K562 (cell line): Measurements from ENCODE around the gene PPP1CB. TPM values are rescaled to one million over a fixed set of nuclear protein-coding genes. Genes with fewer than 3 reads are reported as not detected.

Experiments used
- ATAC-seq: fragments of 200-7000 bp; cut with Tn5 transposase; 3 replicates; pipeline ENCODE4 v1.9.1; 2020; ENCODE audit warnings: moderate library complexity
- BruUV-seq: library from RNA; stranded (reverse); fragments of 400-500 nt; replicated peaks from 2 replicates; lab custom pipeline; 2021; lab: Mats Ljungman, UMichigan
- CTCF ChIA-PET: fragments of 300-600 bp; formaldehyde crosslinking; extraction: SDS; loops from one replicate; lab custom pipeline; 2021; ENCODE audit warnings: low intra/inter-chr PET ratio; lab: Yijun Ruan, JAX
- POLR2A ChIA-PET: fragments of 300-600, 350-650 bp; sonication (Branson Sonifier 250); formaldehyde crosslinking; extraction: SDS; loops from one replicate; lab custom pipeline; 2021; ENCODE audit warnings: antibody characterized with exemption, inconsistent platforms; lab: Yijun Ruan, JAX
- DNase-seq, 4 experiments: peaks; one replicate each; pipeline versions ENCODE4 v3.0.0 to v3.0.0-alpha.2; 2011 to 2018; ENCODE audit warnings: low spot score in 3 of 4, mixed read lengths in 3 of 4; ENCODE audit errors: extremely low read depth in 1 of 4
- FAIRE-seq: peaks from 2 replicates; lab custom pipeline; 2011; peaks lifted over from hg19 to GRCh38; lab: Jason Lieb, UNC
- H2AFZ ChIP-seq: 2 replicates; pipeline ENCODE4 v1.6.0; 2011; ENCODE audit warnings: low read depth, low read length, control low read depth, inconsistent platforms
- H3K27ac ChIP-seq: fragments of 200-600 bp; 3 replicates; pipeline ENCODE4 v1.8.0; 2011; ENCODE audit warnings: low read depth, mild to moderate bottlenecking, control low read depth, inconsistent platforms, low read length, moderate library complexity, mixed read lengths; ENCODE audit errors: extremely low read depth
- H3K27me3 ChIP-seq, 2 experiments: fragments of 300-600 bp in 1 of 2; 2 replicates in 1 of 2; 3 replicates in 1 of 2; pipeline versions ENCODE4 v1.6.0 to v1.8.0; 2011; ENCODE audit warnings: inconsistent platforms in 2 of 2, low read length in 2 of 2, mild to moderate bottlenecking in 1 of 2, mixed read lengths in 1 of 2, moderate library complexity in 1 of 2; ENCODE audit not compliant: control insufficient read depth in 2 of 2, insufficient read depth in 2 of 2
- H3K36me3 ChIP-seq: fragments of 300-600 bp; 3 replicates; pipeline ENCODE4 v1.8.0; 2011; ENCODE audit warnings: mild to moderate bottlenecking, low read length, inconsistent platforms; ENCODE audit not compliant: control insufficient read depth, insufficient read depth
- H3K4me1 ChIP-seq, 2 experiments: fragments of 200-600 bp in 1 of 2; replicated peaks in 1 of 2; 2 replicates in 1 of 2; 3 replicates in 1 of 2; pipeline versions ENCODE4 v1.5.1 to v1.8.0; 2011; ENCODE audit warnings: inconsistent platforms in 2 of 2, low read length in 2 of 2, mild to moderate bottlenecking in 1 of 2, mixed read lengths in 1 of 2, moderate library complexity in 1 of 2; ENCODE audit not compliant: control insufficient read depth in 2 of 2, insufficient read depth in 2 of 2
- H3K4me2 ChIP-seq: 2 replicates; pipeline ENCODE4 v1.6.1; 2011; ENCODE audit warnings: low read length, control low read depth, inconsistent platforms, mixed read lengths; ENCODE audit not compliant: insufficient read depth
- H3K4me3 ChIP-seq: fragments of 200-600 bp; sonication (generic), shearing (Covaris generic); 2 replicates; pipeline ENCODE4 v1.5.1; 2016; ENCODE audit warnings: control low read depth, inconsistent platforms
- H3K79me2 ChIP-seq: fragments of 200-600 bp; 3 replicates; pipeline ENCODE4 v1.8.0; 2011; ENCODE audit warnings: low read length, inconsistent platforms; ENCODE audit not compliant: control insufficient read depth, insufficient read depth
- H3K9ac ChIP-seq, 2 experiments: 2 replicates each; pipeline versions ENCODE4 v1.6.0 to v1.6.1; 2011; ENCODE audit warnings: low read depth in 2 of 2, low read length in 2 of 2, control low read depth in 1 of 2, inconsistent platforms in 1 of 2, mild to moderate bottlenecking in 1 of 2, mixed read lengths in 1 of 2; ENCODE audit not compliant: insufficient read depth in 1 of 2
- H3K9me1 ChIP-seq: one replicate; pipeline ENCODE4 v1.6.0; 2011; ENCODE audit warnings: inconsistent platforms, mild to moderate bottlenecking, low read length, moderate library complexity; ENCODE audit not compliant: control insufficient read depth, insufficient read depth
- H3K9me3 ChIP-seq: replicated peaks from 2 replicates; pipeline ENCODE4 v1.5.1; 2011; ENCODE audit warnings: low read depth, low read length, inconsistent platforms; ENCODE audit not compliant: control insufficient read depth, insufficient read depth
- H4K20me1 ChIP-seq: replicated peaks from 2 replicates; pipeline ENCODE4 v1.6.1; 2011; ENCODE audit warnings: low read length, inconsistent platforms, mixed read lengths; ENCODE audit not compliant: control insufficient read depth, insufficient read depth
- C11orf30 ChIP-seq: fragments of 450-650 bp; IDR thresholded peaks from 2 replicates; pipeline ENCODE4 v1.6.1; 2016; ENCODE audit warnings: low read depth, mild to moderate bottlenecking
- DPF2 ChIP-seq: fragments of 450-650 bp; IDR thresholded peaks from 2 replicates; pipeline ENCODE4 v1.6.1; 2016
- ESRRB ChIP-seq: fragments of 250-450 bp; sonication (Bioruptor Pico); IDR thresholded peaks from 2 replicates; pipeline ENCODE4 v1.5.0; 2020; ENCODE audit warnings: mild to moderate bottlenecking, moderate library complexity, borderline replicate concordance
- MAFF ChIP-seq: IDR thresholded peaks from 2 replicates; pipeline ENCODE4 v1.6.1; 2012; ENCODE audit warnings: low read length, improper control_type of control experiment
- MAFG ChIP-seq: fragments of 450-650 bp; conservative IDR thresholded peaks from 2 replicates; pipeline ENCODE4 v1.6.1; 2016; ENCODE audit warnings: missing genetic modification characterization, missing compliant biosample characterization
- MAFK ChIP-seq: IDR thresholded peaks from 2 replicates; pipeline ENCODE4 v1.6.1; 2011; ENCODE audit warnings: low read length, improper control_type of control experiment
- NCOA1 ChIP-seq: fragments of 450-650 bp; IDR thresholded peaks from 2 replicates; pipeline ENCODE4 v1.6.1; 2016; ENCODE audit warnings: low read depth
- NFE2 ChIP-seq: IDR thresholded peaks from 2 replicates; pipeline ENCODE4 v1.6.1; 2014; ENCODE audit warnings: antibody characterized with exemption, low read depth
- NFE2L1 ChIP-seq: fragments of 450-650 bp; IDR thresholded peaks from 2 replicates; pipeline ENCODE4 v1.6.1; 2016; ENCODE audit warnings: missing genetic modification characterization, low read depth, mild to moderate bottlenecking, missing compliant biosample characterization, moderate library complexity, borderline replicate concordance
- PHF20 ChIP-seq: fragments of 450-650 bp; IDR thresholded peaks from 2 replicates; pipeline ENCODE4 v1.6.1; 2018; ENCODE audit not compliant: partially characterized antibody
- TAF9B ChIP-seq: fragments of 450-650 bp; IDR thresholded peaks from 2 replicates; pipeline ENCODE4 v1.6.1; 2018; ENCODE audit warnings: mild to moderate bottlenecking; ENCODE audit not compliant: partially characterized antibody
- ZNF316 ChIP-seq: fragments of 450-650 bp; IDR thresholded peaks from 2 replicates; pipeline ENCODE4 v1.6.1; 2016
- WGBS: fragments of 100-300 bp; shearing (Covaris generic); methylation state at CpG from one replicate; pipeline ENCODE4 v1.1.6; 2016; ENCODE audit warnings: low coverage, mixed read lengths; ENCODE audit not compliant: insufficient coverage; ENCODE audit errors: missing lambda C conversion rate; 5-methylcytosine and 5-hydroxymethylcytosine counted together
- in situ Hi-C: fragments of 300-500 bp; cut with MboI; formaldehyde crosslinking; loops from 4 replicates; pipeline ENCODE4 v1.15.0; 2018; ENCODE audit warnings: inconsistent platforms, mixed read lengths
- intact Hi-C: fragments of 100-400 bp; cut with micrococcal nuclease; formaldehyde crosslinking; loops from 2 replicates; pipeline ENCODE4 v1.14.2; 2022
- polyA plus RNA-seq, 8 experiments: library from polyadenylated mRNA; depleted of rRNA in 4 of 8; stranded (reverse) in 5 of 8; unstranded in 3 of 8; fragments of >200 nt; fragmentation: Nextera tagmentation in 2 of 8; fragmentation: Illumina TruSeq in 1 of 8; extraction: Ambion mirVana in 2 of 8; extraction: Trizol in 1 of 8; gene quantifications; 2 replicates each; pipeline versions ENCODE4 v1.2.1 to v1.2.3, GENCODE V29; 2011 to 2014; ENCODE audit warnings: inconsistent platforms in 1 of 8, missing spikeins in 1 of 8
- total RNA-seq, 7 experiments: library from RNA; depleted of rRNA in 6 of 7; stranded (reverse); fragments of >200 nt in 6 of 7; fragmentation: Illumina TruSeq in 2 of 7; extraction: Trizol in 2 of 7; gene quantifications; 2 replicates each; pipeline versions ENCODE4 v1.2.1 to v1.2.3, GENCODE V29; 2011 to 2021; ENCODE audit warnings: low replicate concordance in 1 of 7
- TF ChIP-seq, protein P1 (sequence below): fragments of 450-650 bp; IDR thresholded peaks from 2 replicates; pipeline ENCODE4 v1.6.1; 2017; ENCODE audit warnings: antibody characterized with exemption, mild to moderate bottlenecking
- TF ChIP-seq, protein P2 (sequence below): fragments of 450-650 bp; conservative IDR thresholded peaks from 2 replicates; pipeline ENCODE4 v1.6.1; 2016; ENCODE audit warnings: missing genetic modification characterization, low read depth, mild to moderate bottlenecking, control low read depth, missing compliant biosample characterization
- TF ChIP-seq, protein P3 (sequence below): fragments of 450-650 bp; conservative IDR thresholded peaks from 2 replicates; pipeline ENCODE4 v1.6.1; 2016; ENCODE audit warnings: missing genetic modification characterization, low read depth, mild to moderate bottlenecking, missing compliant biosample characterization, moderate library complexity

Gene PPP1CB
- total and polyA plus RNA-seq, 9 of the 15 experiments (the other 6 are each of a cell fraction or from before 2014, with no cell fraction given), result 25.6 to 118 (median 58.9) TPM

DNA sequence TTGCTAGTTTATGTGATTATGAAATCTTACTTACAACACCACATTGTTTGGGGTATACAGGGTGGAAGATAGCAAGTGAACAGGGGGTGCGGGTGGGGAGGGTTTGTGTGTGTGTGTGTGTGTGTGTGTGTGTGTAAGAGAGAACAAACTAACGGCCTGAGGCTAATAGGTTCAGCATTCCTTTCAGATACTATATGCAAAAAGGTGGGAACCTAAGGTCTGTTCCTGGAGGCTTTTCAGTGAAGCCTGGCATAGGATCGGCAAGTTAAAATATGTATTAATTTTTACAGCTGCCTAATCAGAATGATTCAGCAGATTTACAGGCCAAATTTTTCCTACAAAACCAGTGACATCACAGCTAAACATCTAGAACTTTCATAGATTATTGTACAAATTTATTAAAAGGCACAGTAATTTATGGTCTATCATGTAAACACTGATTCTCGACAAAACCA is 51.4 kb downstream of the PPP1CB start:
- Histone ChIP-seq H3K4me2 (no peak overlapping the region), H3K36me3 (peaks cover 42% of the 10 kb centered on the region), H3K9me3 (no peaks in the 10 kb centered on the region), H3K27ac (no peak overlapping the region), H3K9me1 (no peaks in the 10 kb centered on the region), H3K4me1 (no peaks in the 10 kb centered on the region), H3K4me3 (no peak overlapping the region), H3K79me2 (no peaks in the 10 kb centered on the region), H2AFZ (no peak overlapping the region), H3K27me3 (no peaks in the 10 kb centered on the region), H3K9ac (no peak overlapping the region), H4K20me1 (no peaks in the 10 kb centered on the region)
- no TSS peak for BruUV-seq
- ATAC-seq, result no peak
- 0 out of 2 replicates have a peak, but pooled peaks have one; percentile 32 for TF ChIP-seq DPF2
- TF ChIP-seq NCOA1, result no peak
- TF ChIP-seq MAFK, result peak; percentile 42; the same call in 1 of the 2 replicates
- no peak for TF ChIP-seq PHF20
- peak; percentile 60 for TF ChIP-seq NFE2
- TF ChIP-seq, protein P1, sequence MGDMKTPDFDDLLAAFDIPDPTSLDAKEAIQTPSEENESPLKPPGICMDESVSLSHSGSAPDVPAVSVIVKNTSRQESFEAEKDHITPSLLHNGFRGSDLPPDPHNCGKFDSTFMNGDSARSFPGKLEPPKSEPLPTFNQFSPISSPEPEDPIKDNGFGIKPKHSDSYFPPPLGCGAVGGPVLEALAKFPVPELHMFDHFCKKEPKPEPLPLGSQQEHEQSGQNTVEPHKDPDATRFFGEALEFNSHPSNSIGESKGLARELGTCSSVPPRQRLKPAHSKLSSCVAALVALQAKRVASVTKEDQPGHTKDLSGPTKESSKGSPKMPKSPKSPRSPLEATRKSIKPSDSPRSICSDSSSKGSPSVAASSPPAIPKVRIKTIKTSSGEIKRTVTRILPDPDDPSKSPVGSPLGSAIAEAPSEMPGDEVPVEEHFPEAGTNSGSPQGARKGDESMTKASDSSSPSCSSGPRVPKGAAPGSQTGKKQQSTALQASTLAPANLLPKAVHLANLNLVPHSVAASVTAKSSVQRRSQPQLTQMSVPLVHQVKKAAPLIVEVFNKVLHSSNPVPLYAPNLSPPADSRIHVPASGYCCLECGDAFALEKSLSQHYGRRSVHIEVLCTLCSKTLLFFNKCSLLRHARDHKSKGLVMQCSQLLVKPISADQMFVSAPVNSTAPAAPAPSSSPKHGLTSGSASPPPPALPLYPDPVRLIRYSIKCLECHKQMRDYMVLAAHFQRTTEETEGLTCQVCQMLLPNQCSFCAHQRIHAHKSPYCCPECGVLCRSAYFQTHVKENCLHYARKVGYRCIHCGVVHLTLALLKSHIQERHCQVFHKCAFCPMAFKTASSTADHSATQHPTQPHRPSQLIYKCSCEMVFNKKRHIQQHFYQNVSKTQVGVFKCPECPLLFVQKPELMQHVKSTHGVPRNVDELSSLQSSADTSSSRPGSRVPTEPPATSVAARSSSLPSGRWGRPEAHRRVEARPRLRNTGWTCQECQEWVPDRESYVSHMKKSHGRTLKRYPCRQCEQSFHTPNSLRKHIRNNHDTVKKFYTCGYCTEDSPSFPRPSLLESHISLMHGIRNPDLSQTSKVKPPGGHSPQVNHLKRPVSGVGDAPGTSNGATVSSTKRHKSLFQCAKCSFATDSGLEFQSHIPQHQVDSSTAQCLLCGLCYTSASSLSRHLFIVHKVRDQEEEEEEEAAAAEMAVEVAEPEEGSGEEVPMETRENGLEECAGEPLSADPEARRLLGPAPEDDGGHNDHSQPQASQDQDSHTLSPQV, result peak; percentile 24; the same call in 1 of the 2 replicates
- TF ChIP-seq C11orf30, result peak; percentile 75
- TF ChIP-seq TAF9B, result no peak
- no peak for TF ChIP-seq ESRRB (CRISPR knock-in tag)
- TF ChIP-seq, protein P2, sequence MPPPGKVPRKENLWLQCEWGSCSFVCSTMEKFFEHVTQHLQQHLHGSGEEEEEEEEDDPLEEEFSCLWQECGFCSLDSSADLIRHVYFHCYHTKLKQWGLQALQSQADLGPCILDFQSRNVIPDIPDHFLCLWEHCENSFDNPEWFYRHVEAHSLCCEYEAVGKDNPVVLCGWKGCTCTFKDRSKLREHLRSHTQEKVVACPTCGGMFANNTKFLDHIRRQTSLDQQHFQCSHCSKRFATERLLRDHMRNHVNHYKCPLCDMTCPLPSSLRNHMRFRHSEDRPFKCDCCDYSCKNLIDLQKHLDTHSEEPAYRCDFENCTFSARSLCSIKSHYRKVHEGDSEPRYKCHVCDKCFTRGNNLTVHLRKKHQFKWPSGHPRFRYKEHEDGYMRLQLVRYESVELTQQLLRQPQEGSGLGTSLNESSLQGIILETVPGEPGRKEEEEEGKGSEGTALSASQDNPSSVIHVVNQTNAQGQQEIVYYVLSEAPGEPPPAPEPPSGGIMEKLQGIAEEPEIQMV, result no peak
- TF ChIP-seq, protein P3, sequence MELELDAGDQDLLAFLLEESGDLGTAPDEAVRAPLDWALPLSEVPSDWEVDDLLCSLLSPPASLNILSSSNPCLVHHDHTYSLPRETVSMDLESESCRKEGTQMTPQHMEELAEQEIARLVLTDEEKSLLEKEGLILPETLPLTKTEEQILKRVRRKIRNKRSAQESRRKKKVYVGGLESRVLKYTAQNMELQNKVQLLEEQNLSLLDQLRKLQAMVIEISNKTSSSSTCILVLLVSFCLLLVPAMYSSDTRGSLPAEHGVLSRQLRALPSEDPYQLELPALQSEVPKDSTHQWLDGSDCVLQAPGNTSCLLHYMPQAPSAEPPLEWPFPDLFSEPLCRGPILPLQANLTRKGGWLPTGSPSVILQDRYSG (tag), result no peak
- TF ChIP-seq MAFF, result peak; percentile 59
- TF ChIP-seq NFE2L1 (tag), result peak; percentile 50; the same call in 1 of the 2 replicates
- peak; percentile 91 for TF ChIP-seq MAFG
- peak; percentile 79 for TF ChIP-seq ZNF316
- WGBS, result 76% methylated on average over 4 of the region's 4 CpGs
- DNase-seq, result no peak
- FAIRE-seq, result no peak
- in situ Hi-C loops (no loop called here), intact Hi-C loops (no loop called here)
- ChIA-PET POLR2A (interaction anchor here (1.1 to 1.7 kb wide), 2 partner anchors 9 to 52 kb away, joined by 4 to 8 read pairs; no protein-coding TSS in a partner anchor), CTCF (no interaction called here)
